ENCODE data around the gene FECH. TPM values are rescaled to one million over a fixed set of nuclear protein-coding genes. Genes with fewer than 3 reads are reported as not detected.

Gene FECH
- total and polyA plus RNA-seq, 2 donors (not counting 1 experiment from before 2014, with no cell fraction given), result 5.8 to 10.4 TPM

GRCh38 chr18:57585421-57585820 is 1.1 kb downstream of the FECH start:
- H3K27me3 ChIP-seq (replicated peaks in 1 of 4; ENCODE audit: control extremely low read depth in 1 of 4, control insufficient read depth in 3 of 4, insufficient read depth in 4 of 4, low read length in 3 of 4), result no peaks in the 10 kb centered on the region
- Mint-ChIP-seq H3K27ac (no peak overlapping the region), H3K4me3 (peak overlapping the region; percentile 89), H3K27me3 (no peaks in the 10 kb centered on the region), H3K4me1 (peaks cover 28% of the 10 kb centered on the region), H3K9me3 (ENCODE audit: insufficient read depth) (no peaks in the 10 kb centered on the region)
- ChIA-PET CTCF (no interaction called here), POLR2A (no interaction called here)
- intact Hi-C loops (cut with micrococcal nuclease), result loop anchor here (5.0 to 10.0 kb wide), 2 partner anchors 459 to 933 kb away; partner anchors contain the start of genes NEDD4L and WDR7
- no peaks in the 10 kb centered on the region for H4K20me1 ChIP-seq (ENCODE audit: control insufficient read depth, insufficient read depth, low read length, poor library complexity, severe bottlenecking)
- H3K4me1 ChIP-seq (ENCODE audit: control insufficient read depth in 2 of 2, insufficient read depth in 2 of 2, low read length in 2 of 2), result peaks cover 26 to 31% of the 10 kb centered on the region in 2 donors
- 91% methylated on average over 9 of the region's 9 CpGs for WGBS (ENCODE audit: insufficient coverage)
- H3K79me2 ChIP-seq (ENCODE audit: control insufficient read depth, insufficient read depth, low read length), result no peaks in the 10 kb centered on the region
- TF ChIP-seq CTCF (IDR thresholded peaks at IDR 0.05), result no peak
- no peak for TF ChIP-seq EZH2 (IDR thresholded peaks at IDR 0.05; ENCODE audit: borderline replicate concordance, insufficient read depth, low read depth, low read length, poor library complexity, severe bottlenecking)
- no peaks in the 10 kb centered on the region for H3K9me3 ChIP-seq (ENCODE audit: control extremely low read depth in 1 of 3, control insufficient read depth in 2 of 3, insufficient read depth in 1 of 3, low read length in 2 of 3)
- no peak for ATAC-seq (ENCODE audit: low read depth)
- no peak for DNase-seq
- no peak overlapping the region for H3K27ac ChIP-seq (ENCODE audit: low read length in 2 of 2)
- H3K9ac ChIP-seq (ENCODE audit: low read length), result peak overlapping the region; percentile 86
- peak overlapping the region; percentile 90 for H3K4me2 ChIP-seq (replicated peaks; ENCODE audit: low read depth, low read length, poor library complexity, severe bottlenecking)
- peak overlapping the region in 1 of 5 experiments; percentile 67 for H3K4me3 ChIP-seq (ENCODE audit: control extremely low read depth in 1 of 5, extremely low read depth in 1 of 5, insufficient read depth in 1 of 5, low read depth in 2 of 5, low read length in 4 of 5)
- peak overlapping the region; percentile 93 for H2AFZ ChIP-seq (ENCODE audit: insufficient read depth, low read depth, low read length, poor library complexity, severe bottlenecking)
- no peaks in the 10 kb centered on the region for H3K36me3 ChIP-seq (replicated peaks in 1 of 2; ENCODE audit: control extremely low read depth in 1 of 2, control insufficient read depth in 1 of 2, extremely low read depth in 1 of 2, insufficient read depth in 2 of 2, low read length in 1 of 2)

GRCh38 chr18:57584444-57584843 is 2.1 kb downstream of the FECH start:
- no peak overlapping the region for H3K27ac ChIP-seq (ENCODE audit: low read length in 2 of 2)
- peak overlapping the region; percentile 32 for H3K4me3 Mint-ChIP-seq
- H3K4me3 ChIP-seq (ENCODE audit: control extremely low read depth in 1 of 5, extremely low read depth in 1 of 5, insufficient read depth in 1 of 5, low read depth in 2 of 5, low read length in 4 of 5), result no peak overlapping the region
- H3K4me2 ChIP-seq (replicated peaks; ENCODE audit: low read depth, low read length, poor library complexity, severe bottlenecking), result no peak overlapping the region
- H3K27ac Mint-ChIP-seq, result no peak overlapping the region
- intact Hi-C loops (cut with micrococcal nuclease), result loop anchor here (10.0 kb wide), 1 partner anchor 460 kb away; the partner anchor contains the start of gene NEDD4L
- ATAC-seq (ENCODE audit: low read depth) (no peak), DNase-seq (no peak)
- no peaks in the 10 kb centered on the region for H3K79me2 ChIP-seq (ENCODE audit: control insufficient read depth, insufficient read depth, low read length)
- TF ChIP-seq EZH2 (IDR thresholded peaks at IDR 0.05; ENCODE audit: borderline replicate concordance, insufficient read depth, low read depth, low read length, poor library complexity, severe bottlenecking) (no peak), CTCF (IDR thresholded peaks at IDR 0.05) (no peak)
- no peaks in the 10 kb centered on the region for H3K36me3 ChIP-seq (replicated peaks in 1 of 2; ENCODE audit: control extremely low read depth in 1 of 2, control insufficient read depth in 1 of 2, extremely low read depth in 1 of 2, insufficient read depth in 2 of 2, low read length in 1 of 2)
- WGBS (ENCODE audit: insufficient coverage), result no CpG with 5 or more reads among the region's 3 CpGs
- no peaks in the 10 kb centered on the region for H3K9me3 ChIP-seq (ENCODE audit: control extremely low read depth in 1 of 3, control insufficient read depth in 2 of 3, insufficient read depth in 1 of 3, low read length in 2 of 3)
- no peaks in the 10 kb centered on the region for H4K20me1 ChIP-seq (ENCODE audit: control insufficient read depth, insufficient read depth, low read length, poor library complexity, severe bottlenecking)
- H3K9ac ChIP-seq (ENCODE audit: low read length), result no peak overlapping the region
- H3K4me1 ChIP-seq (ENCODE audit: control insufficient read depth in 2 of 2, insufficient read depth in 2 of 2, low read length in 2 of 2), result peaks cover 29 to 39% of the 10 kb centered on the region in 2 donors
- peaks cover 37% of the 10 kb centered on the region for H3K4me1 Mint-ChIP-seq
- ChIA-PET CTCF (no interaction called here), POLR2A (no interaction called here)
- no peak overlapping the region for H2AFZ ChIP-seq (ENCODE audit: insufficient read depth, low read depth, low read length, poor library complexity, severe bottlenecking)
- H3K27me3 ChIP-seq (replicated peaks in 1 of 4; ENCODE audit: control extremely low read depth in 1 of 4, control insufficient read depth in 3 of 4, insufficient read depth in 4 of 4, low read length in 3 of 4), result no peaks in the 10 kb centered on the region
- no peaks in the 10 kb centered on the region for H3K27me3 Mint-ChIP-seq
- H3K9me3 Mint-ChIP-seq (ENCODE audit: insufficient read depth), result no peaks in the 10 kb centered on the region

Data from B cell (primary cell).